Measurements from ENCODE around the gene COG2.
"Not testable (repeated sequence)": the region's sequence is repeated elsewhere in the genome, so short reads cannot be mapped to it uniquely, and the experiment has no call there.

- TF ChIP-seq CTCF, POLR2AphosphoS5, POLR2A (IDR thresholded peaks at IDR 0.05): not testable (repeated sequence)
Observed at GRCh38 chr1:230698964-230699363, 56.7 kb downstream of the COG2 start.
